GM12878 (cell line): Measurements from ENCODE around the gene CCDC78. TPM values are rescaled to one million over a fixed set of nuclear protein-coding genes. Genes with fewer than 3 reads are reported as not detected.

Experiments
- BCL11A ChIP-seq: IDR thresholded peaks from 2 replicates; pipeline ENCODE4 v1.6.1; 2011; ENCODE audit warnings: low read depth, low read length
- CTCF ChIP-seq, 3 experiments: IDR thresholded peaks in 2 of 3; conservative IDR thresholded peaks in 1 of 3; 2 replicates each; pipeline ENCODE4 v1.5.1; 2011; ENCODE audit warnings: low read depth in 3 of 3, low read length in 3 of 3, mild to moderate bottlenecking in 3 of 3, control low read depth in 2 of 3, moderate library complexity in 2 of 3, inconsistent platforms in 1 of 3, mixed read lengths in 1 of 3; ENCODE audit not compliant: control insufficient read depth in 2 of 3, insufficient read depth in 1 of 3; ENCODE audit errors: extremely low read depth in 1 of 3
- E2F8 ChIP-seq: fragments of 450-650 bp; IDR thresholded peaks from 2 replicates; pipeline ENCODE4 v1.6.1; 2018; ENCODE audit warnings: mild to moderate bottlenecking, low read depth, moderate library complexity; ENCODE audit not compliant: partially characterized antibody
- HDGF ChIP-seq: fragments of 450-650 bp; IDR thresholded peaks from 2 replicates; pipeline ENCODE4 v1.6.1; 2016; ENCODE audit warnings: antibody characterized with exemption
- IKZF1 ChIP-seq: fragments of 450-650 bp; conservative IDR thresholded peaks from 2 replicates; pipeline ENCODE4 v1.6.1; 2017; ENCODE audit warnings: antibody characterized with exemption, mild to moderate bottlenecking
- JUND ChIP-seq: IDR thresholded peaks from 2 replicates; pipeline ENCODE4 v1.6.1; 2012; ENCODE audit warnings: low read depth, mild to moderate bottlenecking, low read length, improper control_type of control experiment, moderate library complexity
- MLLT1 ChIP-seq: fragments of 450-650 bp; IDR thresholded peaks from 2 replicates; pipeline ENCODE4 v1.6.1; 2016; ENCODE audit warnings: mild to moderate bottlenecking
- MXI1 ChIP-seq: fragments of 150-350 bp; IDR thresholded peaks from 2 replicates; pipeline ENCODE4 v1.6.1; 2011; ENCODE audit warnings: low read depth, mild to moderate bottlenecking, inconsistent platforms, low read length, improper control_type of control experiment
- MYC ChIP-seq: IDR thresholded peaks from 2 replicates; pipeline ENCODE4 v1.6.1; 2011; ENCODE audit warnings: mild to moderate bottlenecking, low read length, moderate library complexity, inconsistent platforms; ENCODE audit not compliant: insufficient read depth, insufficient replicate concordance, insufficient read length, severe bottlenecking
- NR2C1 ChIP-seq: fragments of 450-650 bp; IDR thresholded peaks from 2 replicates; pipeline ENCODE4 v1.6.1; 2017; ENCODE audit warnings: antibody characterized with exemption, mild to moderate bottlenecking, moderate library complexity
- PKNOX1 ChIP-seq: fragments of 450-650 bp; IDR thresholded peaks from 2 replicates; pipeline ENCODE4 v1.6.1; 2016; ENCODE audit warnings: mild to moderate bottlenecking
- POLR2A ChIP-seq: IDR thresholded peaks from 2 replicates; pipeline ENCODE4 v1.6.1; 2011; ENCODE audit warnings: low read depth, mild to moderate bottlenecking, low read length
- POLR2AphosphoS2 ChIP-seq: IDR thresholded peaks from 2 replicates; pipeline ENCODE4 v1.6.1; 2011; ENCODE audit warnings: low read depth, mild to moderate bottlenecking, low read length, improper control_type of control experiment, moderate library complexity
- RB1 ChIP-seq: fragments of 450-650 bp; formaldehyde crosslinking; IDR thresholded peaks from 2 replicates; pipeline ENCODE4 v1.6.1; 2017; ENCODE audit warnings: mild to moderate bottlenecking, borderline replicate concordance
- USF1 ChIP-seq: IDR thresholded peaks from 2 replicates; pipeline ENCODE4 v1.6.1; 2011; ENCODE audit warnings: borderline replicate concordance, low read depth, mild to moderate bottlenecking, moderate library complexity, mixed read lengths, low read length; ENCODE audit not compliant: insufficient read depth; ENCODE audit errors: extremely low read length
- ZNF274 ChIP-seq: IDR thresholded peaks from one replicate; pipeline ENCODE4 v1.8.0; 2011; ENCODE audit not compliant: insufficient read length, insufficient read depth
- polyA plus RNA-seq, 11 experiments: library from polyadenylated mRNA; depleted of rRNA in 4 of 11; unstranded in 6 of 11; stranded (reverse) in 5 of 11; fragments of >200 nt; fragmentation: Nextera tagmentation in 4 of 11; fragmentation: Illumina TruSeq in 1 of 11; extraction: Ambion mirVana in 4 of 11; extraction: Trizol in 1 of 11; gene quantifications; 1 replicate in 1 of 11; 2 replicates in 10 of 11; pipeline versions ENCODE4 v1.2.1 to v1.2.3, GENCODE V29; 2011 to 2016; ENCODE audit warnings: inconsistent platforms in 2 of 11, missing spikeins in 2 of 11, low read depth in 1 of 11
- total RNA-seq, 4 experiments: library from RNA; depleted of rRNA in 3 of 4; stranded (reverse); fragments of >200 nt in 3 of 4; fragmentation: Illumina TruSeq in 1 of 4; extraction: Trizol in 1 of 4; gene quantifications; 2 replicates each; pipeline versions ENCODE4 v1.2.1 to v1.2.3, GENCODE V29; 2013 to 2021

Gene CCDC78
- total and polyA plus RNA-seq, 10 of the 15 experiments (the other 5 are each of a cell fraction or from before 2014, with no cell fraction given) = 0.10 to 26.2 (median 5.4) TPM

- peak; percentile 73 for TF ChIP-seq IKZF1
- TF ChIP-seq CTCF (IDR thresholded peaks at IDR 0.05 in 2 of 3, conservative IDR thresholded peaks at IDR 0.05 in 1 of 3; ENCODE audit: control insufficient read depth in 2 of 3, extremely low read depth in 1 of 3, insufficient read depth in 1 of 3, low read depth in 3 of 3, low read length in 3 of 3) = no peak
- TF ChIP-seq POLR2A = peak; percentile 86
- no peak for TF ChIP-seq BCL11A
- TF ChIP-seq USF1 = peak; percentile 78
- TF ChIP-seq POLR2AphosphoS2 = 0 out of 2 replicates have a peak, but pooled peaks have one; percentile 31
- TF ChIP-seq RB1 = 0 out of 2 replicates have a peak, but pooled peaks have one; percentile 21
- peak; percentile 61 for TF ChIP-seq NR2C1
- TF ChIP-seq PKNOX1 = peak; percentile 79
- no peak for TF ChIP-seq E2F8
- TF ChIP-seq MXI1 = peak; percentile 78; the same call in 1 of the 2 replicates
- TF ChIP-seq ZNF274 = no peak
- TF ChIP-seq JUND = no peak
- 0 out of 2 replicates have a peak, but pooled peaks have one; percentile 84 for TF ChIP-seq HDGF
- peak; percentile 48 for TF ChIP-seq MYC
- peak; percentile 51; the same call in 1 of the 2 replicates for TF ChIP-seq MLLT1
Measured at GRCh38 chr16:695355-696089, 30.7 kb downstream of the CCDC78 start (continued).
